Stomach smooth muscle (tissue), 2 donors: ENCODE results near the gene ZMYM2.
A peak's percentile ranks its signal among the peaks of the same experiment; 100 is the strongest.

ENCODE experiments used
- H3K27ac ChIP-seq: one replicate; pipeline ENCODE4 v1.7.0; 2013; ENCODE audit warnings: mild to moderate bottlenecking, low read length, inconsistent platforms
- H3K27me3 ChIP-seq, 2 donors: one replicate each; pipeline ENCODE4 v1.7.0; 2013; ENCODE audit warnings: low read length in 2 of 2; ENCODE audit not compliant: insufficient read depth in 2 of 2, control insufficient read depth in 1 of 2
- H3K36me3 ChIP-seq, 2 donors: one replicate each; pipeline ENCODE4 v1.7.0; 2013; ENCODE audit warnings: low read length in 2 of 2; ENCODE audit not compliant: control insufficient read depth in 2 of 2, insufficient read depth in 2 of 2
- H3K4me1 ChIP-seq: one replicate; pipeline ENCODE4 v1.7.0; 2013; ENCODE audit warnings: low read length; ENCODE audit not compliant: control insufficient read depth, insufficient read depth
- H3K4me3 ChIP-seq, 2 donors: one replicate each; pipeline ENCODE4 v1.7.0; 2013; ENCODE audit warnings: low read length in 2 of 2
- H3K9ac ChIP-seq, 2 donors: one replicate each; pipeline ENCODE4 v1.7.0; 2013; ENCODE audit warnings: low read length in 2 of 2, mild to moderate bottlenecking in 1 of 2
- H3K9me3 ChIP-seq, 2 donors: one replicate each; pipeline ENCODE4 v1.7.0; 2013; ENCODE audit warnings: low read length in 2 of 2; ENCODE audit not compliant: control insufficient read depth in 2 of 2
- donor health status: healthy.
- donor health status: Pancreatic carcinoma.

ZMYM2 gene

GRCh38 chr13:19958155-19959111 is at the start of gene ZMYM2:
Gene ZMYM2, plus strand, starts transcription at chr13:19958727. Its CDS starts 34,346 bp downstream, at chr13:19993073.
- H3K36me3 ChIP-seq: no peaks in the 10 kb centered on the region
- H3K4me1 ChIP-seq: peaks cover 10% of the 10 kb centered on the region
- H3K4me3 ChIP-seq: peak within 1 kb of the TSS; percentile 88 to 96
- no peaks in the 10 kb centered on the region for H3K27me3 ChIP-seq
- H3K9ac ChIP-seq: peak within 1 kb of the TSS; percentile 77 to 82
- peak within 1 kb of the TSS; percentile 94 for H3K27ac ChIP-seq
- H3K9me3 ChIP-seq: no peaks in the 10 kb centered on the region

GRCh38 chr13:19910336-19911072 is 48.0 kb upstream of the ZMYM2 start:
- Histone ChIP-seq H3K9ac (no peak overlapping the region), H3K27ac (no peak overlapping the region), H3K4me1 (no peaks in the 10 kb centered on the region), H3K27me3 (no peaks in the 10 kb centered on the region), H3K4me3 (no peak overlapping the region), H3K36me3 (no peaks in the 10 kb centered on the region), H3K9me3 (no peaks in the 10 kb centered on the region)

- no peak overlapping the region for H3K27ac ChIP-seq
- no peaks in the 10 kb centered on the region for H3K9me3 ChIP-seq
- no peak overlapping the region for H3K4me3 ChIP-seq
- no peaks in the 10 kb centered on the region for H3K4me1 ChIP-seq
- no peaks in the 10 kb centered on the region for H3K27me3 ChIP-seq
- no peak overlapping the region for H3K9ac ChIP-seq
- no peaks in the 10 kb centered on the region for H3K36me3 ChIP-seq
Observed at GRCh38 chr13:19927117-19927748, 31.3 kb upstream of the ZMYM2 start.

- no peaks in the 10 kb centered on the region for H3K36me3 ChIP-seq
- H3K9me3 ChIP-seq: no peaks in the 10 kb centered on the region
- no peak overlapping the region for H3K4me3 ChIP-seq
- no peak overlapping the region for H3K27ac ChIP-seq
- no peaks in the 10 kb centered on the region for H3K4me1 ChIP-seq
- H3K9ac ChIP-seq: no peak overlapping the region
- H3K27me3 ChIP-seq: peaks cover 0 to 2% of the 10 kb centered on the region in 2 donors
Observed at GRCh38 chr13:19940106-19940505, 18.4 kb upstream of the ZMYM2 start.

DNA sequence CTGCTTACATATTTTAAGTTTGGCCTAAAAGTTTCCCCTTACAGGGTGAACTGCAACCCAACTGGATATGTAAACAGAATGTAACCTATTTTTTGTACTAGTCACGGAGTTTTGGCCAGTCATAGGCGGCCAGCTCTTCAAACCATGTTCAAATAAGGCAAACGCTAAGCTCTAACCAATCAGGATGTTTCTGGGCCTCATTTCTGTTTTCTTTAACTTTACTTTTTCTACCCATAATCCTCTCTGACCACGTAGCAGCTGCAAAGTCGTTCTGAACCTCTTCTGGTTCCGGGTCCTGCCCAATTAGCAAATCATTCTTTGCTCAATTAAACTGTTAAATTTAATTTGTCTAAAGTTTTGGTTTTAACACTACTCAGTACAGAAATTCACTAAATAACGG is 8.2 kb upstream of the ZMYM2 start:
- Histone ChIP-seq H3K9me3 (no peaks in the 10 kb centered on the region), H3K27me3 (peaks cover 0 to 2% of the 10 kb centered on the region in 2 donors), H3K4me3 (no peak overlapping the region), H3K9ac (no peak overlapping the region), H3K27ac (no peak overlapping the region), H3K36me3 (no peaks in the 10 kb centered on the region), H3K4me1 (no peaks in the 10 kb centered on the region)

- Histone ChIP-seq H3K4me1 (no peaks in the 10 kb centered on the region), H3K27ac (no peak overlapping the region), H3K27me3 (peaks cover 0 to 2% of the 10 kb centered on the region in 2 donors), H3K9me3 (no peaks in the 10 kb centered on the region), H3K36me3 (no peaks in the 10 kb centered on the region), H3K4me3 (no peak overlapping the region), H3K9ac (no peak overlapping the region)
Observed at GRCh38 chr13:19952850-19953249, 5.7 kb upstream of the ZMYM2 start.

- H3K9me3 ChIP-seq: no peaks in the 10 kb centered on the region
- H3K4me3 ChIP-seq: no peak overlapping the region
- no peak overlapping the region for H3K27ac ChIP-seq
- no peaks in the 10 kb centered on the region for H3K27me3 ChIP-seq
- no peak overlapping the region for H3K9ac ChIP-seq
- H3K4me1 ChIP-seq: peaks cover 10% of the 10 kb centered on the region
- H3K36me3 ChIP-seq: no peaks in the 10 kb centered on the region
Observed at GRCh38 chr13:19955873-19956559, 2.5 kb upstream of the ZMYM2 start.

- Histone ChIP-seq H3K36me3 (no peaks in the 10 kb centered on the region), H3K4me3 (peak overlapping the region; percentile 45 to 75), H3K27me3 (no peaks in the 10 kb centered on the region), H3K9ac (peak overlapping the region; percentile 66 to 75), H3K9me3 (no peaks in the 10 kb centered on the region), H3K27ac (peak overlapping the region; percentile 94), H3K4me1 (peaks cover 10% of the 10 kb centered on the region)
Observed at GRCh38 chr13:19957320-19958154, 990 bp upstream of the ZMYM2 start.

DNA sequence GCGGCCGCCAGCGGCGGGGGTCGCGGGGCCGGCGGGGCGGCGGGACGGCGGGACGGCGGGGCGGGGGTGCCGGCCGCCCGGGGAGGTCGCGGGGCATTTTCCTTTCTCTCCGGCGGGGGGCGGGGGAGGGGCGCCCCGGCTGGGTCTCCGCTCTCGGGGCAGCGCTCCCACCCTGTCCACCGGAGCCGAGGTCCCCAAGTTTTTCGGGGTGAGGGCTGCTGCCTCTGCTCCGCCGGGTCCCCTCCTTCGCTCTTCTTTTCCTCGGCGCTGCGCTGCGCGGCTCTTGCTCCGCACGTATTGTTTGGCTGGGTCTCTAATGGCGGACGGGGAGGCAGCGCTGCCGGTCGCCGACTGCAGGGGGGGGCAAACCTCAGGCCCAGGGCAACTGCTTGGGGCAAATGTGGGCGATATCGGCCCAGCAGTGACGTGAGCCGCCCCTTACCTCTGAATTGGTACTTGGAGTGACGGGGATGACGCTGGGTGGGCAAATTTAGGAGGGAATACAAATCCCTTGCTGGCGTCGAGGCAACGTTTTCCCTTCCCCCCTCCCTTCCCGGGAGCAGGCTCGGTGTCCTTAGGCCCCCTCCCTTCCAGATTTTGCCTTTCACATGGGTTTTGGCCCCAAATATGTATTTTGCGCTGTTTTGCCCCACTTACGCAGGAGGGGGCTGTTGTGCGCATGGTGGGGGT is 759 bp downstream of the ZMYM2 start:
- H3K36me3 ChIP-seq: no peaks in the 10 kb centered on the region
- peaks cover 10% of the 10 kb centered on the region for H3K4me1 ChIP-seq
- no peaks in the 10 kb centered on the region for H3K9me3 ChIP-seq

More for the DNA sequence above, 759 bp downstream of the ZMYM2 start:
- Histone ChIP-seq H3K27me3 (no peaks in the 10 kb centered on the region), H3K9ac (peak overlapping the region; percentile 77 to 82), H3K27ac (peak overlapping the region; percentile 83), H3K4me3 (peak overlapping the region; percentile 88 to 96)
